SK-N-SH treated with all-trans-retinoic acid at 6 μM for 48 hours (cell line): ENCODE measurements around the gene IGF1R.

Experiments
- ATAC-seq: fragments of 200-7000 bp; cut with Tn5 transposase; 3 replicates; pipeline ENCODE4 v1.9.1; 2020; ENCODE audit warnings: mild to moderate bottlenecking, moderate library complexity
- ARNTL ChIP-seq: fragments of 450-650 bp; formaldehyde crosslinking; IDR thresholded peaks from 2 replicates; pipeline ENCODE4 v1.5.0; 2020; ENCODE audit warnings: low read depth, mild to moderate bottlenecking, moderate library complexity, borderline replicate concordance
- BACH2 ChIP-seq: fragments of 250-450 bp; sonication (Bioruptor Pico); IDR thresholded peaks from 2 replicates; pipeline ENCODE4 v1.9.0; 2021; ENCODE audit warnings: mild to moderate bottlenecking, borderline replicate concordance
- CREB5 ChIP-seq: fragments of 250-450 bp; sonication (Bioruptor Pico); IDR thresholded peaks from 2 replicates; pipeline ENCODE4 v1.5.1; 2020; ENCODE audit warnings: low read depth, mild to moderate bottlenecking, moderate library complexity
- CSDC2 ChIP-seq: fragments of 250-450 bp; sonication (Bioruptor Pico); IDR thresholded peaks from 2 replicates; pipeline ENCODE4 v1.5.0; 2020; ENCODE audit warnings: mild to moderate bottlenecking, moderate library complexity
- CSRNP3 ChIP-seq: fragments of 250-450 bp; sonication (Bioruptor Pico); IDR thresholded peaks from 2 replicates; pipeline ENCODE4 v1.5.1; 2021; ENCODE audit warnings: mild to moderate bottlenecking, moderate library complexity
- GLIS3 ChIP-seq: fragments of 250-450 bp; sonication (Bioruptor Pico); IDR thresholded peaks from 2 replicates; pipeline ENCODE4 v1.5.0; 2020; ENCODE audit warnings: mild to moderate bottlenecking, moderate library complexity
- ISL1 ChIP-seq: fragments of 250-450 bp; sonication (Bioruptor Pico); IDR thresholded peaks from 2 replicates; pipeline ENCODE4 v2.1.2; 2022; ENCODE audit warnings: mild to moderate bottlenecking, moderate library complexity
- OSR1 ChIP-seq: fragments of 250-450 bp; sonication (Bioruptor Pico); IDR thresholded peaks from 2 replicates; pipeline ENCODE4 v1.8.0; 2022; ENCODE audit warnings: moderate library complexity, mild to moderate bottlenecking, inconsistent platforms
- PATZ1 ChIP-seq: fragments of 250-450 bp; sonication (Bioruptor Pico); IDR thresholded peaks from 2 replicates; pipeline ENCODE4 v1.8.0; 2020; ENCODE audit warnings: mild to moderate bottlenecking, moderate library complexity, borderline replicate concordance
- POU6F1 ChIP-seq: fragments of 250-450 bp; sonication (Bioruptor Pico); IDR thresholded peaks from 2 replicates; pipeline ENCODE4 v1.8.0; 2021; ENCODE audit warnings: low read depth, mild to moderate bottlenecking, moderate library complexity, borderline replicate concordance
- PPARA ChIP-seq: fragments of 250-450 bp; sonication (Bioruptor Pico); IDR thresholded peaks from 2 replicates; pipeline ENCODE4 v1.5.0; 2020; ENCODE audit warnings: mild to moderate bottlenecking, borderline replicate concordance
- SNAI2 ChIP-seq: fragments of 250-450 bp; sonication (Bioruptor Pico); IDR thresholded peaks from 2 replicates; pipeline ENCODE4 v1.5.0; 2020; ENCODE audit warnings: mild to moderate bottlenecking, moderate library complexity
- TOX ChIP-seq: fragments of 250-450 bp; sonication (Bioruptor Pico); IDR thresholded peaks from 2 replicates; pipeline ENCODE4 v1.8.0; 2021; ENCODE audit warnings: mild to moderate bottlenecking, moderate library complexity, borderline replicate concordance
- TSHZ2 ChIP-seq: fragments of 250-450 bp; sonication (Bioruptor Pico); IDR thresholded peaks from 2 replicates; pipeline ENCODE4 v1.5.0; 2020; ENCODE audit warnings: mild to moderate bottlenecking, moderate library complexity
- ZNF565 ChIP-seq: fragments of 450-650 bp; formaldehyde crosslinking; conservative IDR thresholded peaks from 2 replicates; pipeline ENCODE4 v1.5.0; 2020; ENCODE audit warnings: low read depth, mild to moderate bottlenecking, moderate library complexity
- ZNF8 ChIP-seq: fragments of 450-650 bp; formaldehyde crosslinking; IDR thresholded peaks from 2 replicates; pipeline ENCODE4 v1.5.0; 2020; ENCODE audit warnings: mild to moderate bottlenecking, moderate library complexity

IGF1R gene

GRCh38 chr15:98815207-98815606, 166.9 kb downstream of the IGF1R start:
- no peak for TF ChIP-seq PATZ1 (CRISPR knock-in tag)
- TF ChIP-seq ARNTL (CRISPR knock-in tag) = no peak
- no peak for TF ChIP-seq POU6F1 (CRISPR knock-in tag)
- no peak for TF ChIP-seq CREB5 (CRISPR knock-in tag)
- TF ChIP-seq ZNF565 (CRISPR knock-in tag) = no peak
- no peak for TF ChIP-seq ZNF8 (CRISPR knock-in tag)
- TF ChIP-seq BACH2 (CRISPR knock-in tag) = no peak
- TF ChIP-seq CSRNP3 = no peak
- no peak for TF ChIP-seq ISL1 (CRISPR knock-in tag)
- no peak for TF ChIP-seq TSHZ2
- TF ChIP-seq CSDC2 (CRISPR knock-in tag) = no peak
- TF ChIP-seq TOX = no peak
- TF ChIP-seq GLIS3 = no peak
- no peak for ATAC-seq

- TF ChIP-seq PPARA (no peak), CREB5 (CRISPR knock-in tag) (no peak), TOX (no peak), SNAI2 (CRISPR knock-in tag) (no peak)
- ATAC-seq = no peak
These were observed 169.4 kb downstream of the IGF1R start for GRCh38 chr15:98817745-98818144.

GRCh38 chr15:98823012-98823458, 174.7 kb downstream of the IGF1R start:
- TF ChIP-seq POU6F1 (CRISPR knock-in tag) = no peak
- TF ChIP-seq PPARA = no peak
- TF ChIP-seq ARNTL (CRISPR knock-in tag) = no peak
- no peak for TF ChIP-seq OSR1 (CRISPR knock-in tag)
- peak; percentile 72 for ATAC-seq
